H9 (cell line): ENCODE data around the gene SKIDA1. TPM values are rescaled to one million over a fixed set of nuclear protein-coding genes. Genes with fewer than 3 reads are reported as not detected.
A peak's percentile ranks its signal among the peaks of the same experiment; 100 is the strongest.
"Not testable (repeated sequence)": the region's sequence is repeated elsewhere in the genome, so short reads cannot be mapped to it uniquely, and the experiment has no call there.

Experiments
- DNase-seq: peaks from one replicate; pipeline ENCODE4 v3.0.0-alpha.2; 2017
- H2AFZ ChIP-seq: one replicate; pipeline ENCODE4 v1.6.1; 2013; ENCODE audit warnings: mild to moderate bottlenecking, low read length, control low read depth, moderate library complexity
- H2AK5ac ChIP-seq: 2 replicates; pipeline ENCODE4 v1.6.1; 2013; ENCODE audit warnings: low read length, control low read depth, mixed read lengths; ENCODE audit not compliant: insufficient read length
- H2BK120ac ChIP-seq: one replicate; pipeline ENCODE4 v1.6.1; 2013; ENCODE audit warnings: low read depth, mild to moderate bottlenecking, low read length, control low read depth, inconsistent platforms; ENCODE audit not compliant: poor library complexity, severe bottlenecking
- H2BK12ac ChIP-seq: 2 replicates; pipeline ENCODE4 v1.6.1; 2013; ENCODE audit warnings: low read length, control low read depth, mixed read lengths, low read depth; ENCODE audit not compliant: insufficient read length
- H2BK15ac ChIP-seq: 2 replicates; pipeline ENCODE4 v1.6.1; 2013; ENCODE audit warnings: low read depth, low read length, control low read depth
- H2BK20ac ChIP-seq: one replicate; pipeline ENCODE4 v1.6.1; 2013; ENCODE audit warnings: low read depth, mild to moderate bottlenecking, low read length, control low read depth, inconsistent platforms; ENCODE audit not compliant: poor library complexity, severe bottlenecking
- H2BK5ac ChIP-seq: 2 replicates; pipeline ENCODE4 v1.6.1; 2013; ENCODE audit warnings: low read length, control low read depth, mixed read lengths; ENCODE audit not compliant: insufficient read length
- H3K14ac ChIP-seq: 2 replicates; pipeline ENCODE4 v1.6.1; 2013; ENCODE audit warnings: low read length, control low read depth; ENCODE audit not compliant: insufficient read depth
- H3K18ac ChIP-seq: 2 replicates; pipeline ENCODE4 v1.6.1; 2013; ENCODE audit warnings: low read depth, mild to moderate bottlenecking, mixed read lengths, low read length, control low read depth; ENCODE audit not compliant: insufficient read length
- H3K23ac ChIP-seq: 2 replicates; pipeline ENCODE4 v1.6.1; 2013; ENCODE audit warnings: low read length, control low read depth, mixed read lengths, low read depth; ENCODE audit not compliant: insufficient read length
- H3K23me2 ChIP-seq: 2 replicates; pipeline ENCODE4 v1.6.1; 2013; ENCODE audit warnings: low read depth, mild to moderate bottlenecking, mixed read lengths, low read length, control low read depth; ENCODE audit not compliant: insufficient read length, poor library complexity, severe bottlenecking
- H3K27ac ChIP-seq: 2 replicates; pipeline ENCODE4 v1.5.1; 2013; ENCODE audit warnings: low read length, control low read depth, mixed read lengths, low read depth; ENCODE audit not compliant: insufficient read length
- H3K27me3 ChIP-seq: 2 replicates; pipeline ENCODE4 v1.6.1; 2013; ENCODE audit warnings: low read length, control low read depth, inconsistent platforms; ENCODE audit not compliant: insufficient read depth
- H3K4ac ChIP-seq: 2 replicates; pipeline ENCODE4 v1.6.1; 2013; ENCODE audit warnings: low read depth, mild to moderate bottlenecking, control low read depth, inconsistent platforms, low read length, moderate library complexity
- H3K4me1 ChIP-seq: 2 replicates; pipeline ENCODE4 v1.6.1; 2013; ENCODE audit warnings: low read length, control low read depth, inconsistent platforms; ENCODE audit not compliant: insufficient read depth
- H3K4me2 ChIP-seq: 2 replicates; pipeline ENCODE4 v1.6.1; 2013; ENCODE audit warnings: low read length, control low read depth, mixed read lengths; ENCODE audit not compliant: insufficient read length, insufficient read depth
- H3K56ac ChIP-seq: 2 replicates; pipeline ENCODE4 v1.6.1; 2013; ENCODE audit warnings: low read depth, mild to moderate bottlenecking, mixed read lengths, low read length, control low read depth; ENCODE audit not compliant: insufficient read length
- H3K79me1 ChIP-seq: 2 replicates; pipeline ENCODE4 v1.6.1; 2013; ENCODE audit warnings: low read depth, mild to moderate bottlenecking, moderate library complexity, low read length, control low read depth, inconsistent platforms; ENCODE audit not compliant: insufficient read depth, poor library complexity, severe bottlenecking
- H3K79me2 ChIP-seq: 2 replicates; pipeline ENCODE4 v1.6.1; 2013; ENCODE audit warnings: low read length, control low read depth, inconsistent platforms; ENCODE audit not compliant: insufficient read depth
- H3K9ac ChIP-seq: 2 replicates; pipeline ENCODE4 v1.6.1; 2013; ENCODE audit warnings: low read length, control low read depth, mixed read lengths; ENCODE audit not compliant: insufficient read length; ENCODE audit errors: extremely low read depth
- H3K9me3 ChIP-seq: one replicate; pipeline ENCODE4 v1.6.1; 2013; ENCODE audit warnings: low read depth, low read length, inconsistent platforms; ENCODE audit not compliant: control insufficient read depth
- H3T11ph ChIP-seq: one replicate; pipeline ENCODE4 v1.6.1; 2013; ENCODE audit warnings: mild to moderate bottlenecking, low read length, control low read depth, inconsistent platforms
- H4K20me1 ChIP-seq: one replicate; pipeline ENCODE4 v1.6.1; 2013; ENCODE audit not compliant: control insufficient read depth, insufficient read length, insufficient read depth
- H4K5ac ChIP-seq: 2 replicates; pipeline ENCODE4 v1.6.1; 2013; ENCODE audit warnings: low read depth, mild to moderate bottlenecking, mixed read lengths, low read length, control low read depth; ENCODE audit not compliant: insufficient read length
- H4K8ac ChIP-seq: replicated peaks from 2 replicates; pipeline ENCODE4 v1.6.1; 2013; ENCODE audit warnings: low read length, control low read depth, mixed read lengths, low read depth; ENCODE audit not compliant: insufficient read length
- H4K91ac ChIP-seq: 2 replicates; pipeline ENCODE4 v1.6.1; 2013; ENCODE audit warnings: low read depth, mild to moderate bottlenecking, moderate library complexity, mixed read lengths, low read length, control low read depth; ENCODE audit not compliant: insufficient read length
- H3K27ac Mint-ChIP-seq, 3 experiments: 2 replicates in 2 of 3; 3 replicates in 1 of 3; pipeline ENCODE4 v1.8.0; 2020 to 2021; ENCODE audit warnings: mixed read lengths in 3 of 3, mild to moderate bottlenecking in 1 of 3, moderate library complexity in 1 of 3
- H3K27me3 Mint-ChIP-seq: 2 replicates; pipeline ENCODE4 v1.8.0; 2021; ENCODE audit warnings: low read depth, mild to moderate bottlenecking, moderate library complexity, mixed read lengths
- H3K36me3 Mint-ChIP-seq, 3 experiments: 2 replicates in 2 of 3; 3 replicates in 1 of 3; pipeline ENCODE4 v1.8.0; 2020 to 2021; ENCODE audit warnings: low read depth in 3 of 3, mixed read lengths in 3 of 3; ENCODE audit not compliant: insufficient read depth in 1 of 3
- H3K4me1 Mint-ChIP-seq, 2 experiments: 2 replicates each; pipeline ENCODE4 v1.8.0; 2020; ENCODE audit warnings: mixed read lengths in 2 of 2
- H3K4me3 Mint-ChIP-seq, 2 experiments: 2 replicates in 1 of 2; 3 replicates in 1 of 2; pipeline ENCODE4 v1.8.0; 2020 to 2021; ENCODE audit warnings: mild to moderate bottlenecking in 2 of 2, mixed read lengths in 2 of 2, moderate library complexity in 1 of 2
- H3K9me3 Mint-ChIP-seq, 2 experiments: 2 replicates in 1 of 2; 3 replicates in 1 of 2; pipeline ENCODE4 v1.8.0; 2020; ENCODE audit warnings: mild to moderate bottlenecking in 2 of 2, mixed read lengths in 2 of 2, moderate library complexity in 1 of 2
- WGBS: extraction: QIAGEN DNeasy Blood & Tissue Kit; methylation state at CpG from one replicate; pipeline ENCODE4 v1.1.7; 2013; ENCODE audit warnings: missing lambda C conversion rate, low lambda C conversion rate, mixed read lengths; ENCODE audit not compliant: insufficient read length; ENCODE audit errors: extremely low coverage; 5-methylcytosine and 5-hydroxymethylcytosine counted together
- total RNA-seq: library from RNA; stranded (reverse); gene quantifications from 2 replicates; pipeline ENCODE4 v1.2.1, GENCODE V29; 2021
- TF ChIP-seq, protein P1 (sequence below): fragments of 200-600 bp; sonication (generic); conservative IDR thresholded peaks from 3 replicates; pipeline ENCODE4 v1.8.0; 2021; ENCODE audit warnings: antibody characterized with exemption, mild to moderate bottlenecking

Gene SKIDA1
- total RNA-seq, 1 experiment from 2014 or later: 5.9 TPM

DNA sequence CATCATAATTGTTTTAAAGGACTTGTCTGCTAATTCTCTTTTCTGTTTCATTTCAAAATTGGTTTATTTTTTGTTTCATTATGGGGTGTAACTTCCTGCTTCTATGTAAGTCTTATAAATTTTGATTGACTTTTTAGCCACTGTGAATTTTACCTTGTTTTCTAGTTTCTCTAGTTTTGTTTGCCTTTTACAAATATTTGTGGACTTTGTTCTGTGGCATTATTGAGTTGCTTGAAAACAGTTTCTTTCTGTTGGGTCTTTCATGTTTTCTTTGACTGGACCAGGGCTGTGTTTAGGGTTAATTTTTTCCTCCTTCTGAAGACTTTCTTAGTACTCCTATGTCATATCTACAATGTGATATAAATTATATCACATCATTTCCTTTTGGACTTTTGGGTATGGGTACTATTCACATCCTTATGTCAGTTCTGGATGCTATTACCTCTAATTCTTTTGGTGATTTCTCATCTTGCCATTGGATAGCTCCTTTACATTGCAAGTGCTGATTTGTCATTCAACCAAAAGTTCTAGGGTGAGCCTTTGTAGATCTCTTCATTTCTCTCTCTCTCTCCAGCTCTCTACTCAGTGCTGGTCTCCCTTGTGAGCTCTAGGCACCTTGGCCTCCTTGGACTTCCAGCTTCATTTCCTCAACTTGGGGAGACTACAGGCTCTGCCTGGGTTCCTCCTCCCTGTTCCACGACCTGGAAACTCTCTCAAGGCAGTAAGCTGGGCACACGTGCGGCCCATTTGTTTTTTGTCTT, 45.5 kb upstream of the SKIDA1 start:
- no peak overlapping the region for H3K4ac ChIP-seq
- H4K20me1 ChIP-seq: no peaks in the 10 kb centered on the region
- H3K79me2 ChIP-seq: peaks cover 7% of the 10 kb centered on the region; the same call in 1 of the 2 replicates
- peaks cover 5 to 27% (median 22%) of the 10 kb centered on the region in 3 experiments; a peak in 6 of 7 replicates for H3K36me3 Mint-ChIP-seq
- no peaks in the 10 kb centered on the region for H3K79me1 ChIP-seq
- H2BK12ac ChIP-seq: no peak overlapping the region
- no peaks in the 10 kb centered on the region for H3K27me3 ChIP-seq
- no peak overlapping the region for H2AK5ac ChIP-seq
- H3K9me3 Mint-ChIP-seq: no peaks in the 10 kb centered on the region
- no peak overlapping the region for H4K5ac ChIP-seq
- no peak overlapping the region for H4K91ac ChIP-seq
- H3K9me3 ChIP-seq: no peaks in the 10 kb centered on the region
- no peak overlapping the region for H3T11ph ChIP-seq
- H3K9ac ChIP-seq: no peak overlapping the region
- H3K56ac ChIP-seq: no peak overlapping the region
- H3K27ac ChIP-seq: no peak overlapping the region
- H2BK120ac ChIP-seq: no peak overlapping the region
- no peak overlapping the region for H2AFZ ChIP-seq
- H3K18ac ChIP-seq: no peak overlapping the region
- H2BK5ac ChIP-seq: no peak overlapping the region
- H3K4me1 ChIP-seq: peaks cover 3% of the 10 kb centered on the region; the same call in 1 of the 2 replicates
- H3K14ac ChIP-seq: no peak overlapping the region
- peaks cover 27 to 45% of the 10 kb centered on the region in 2 experiments for H3K4me1 Mint-ChIP-seq
- TF ChIP-seq, protein P1, sequence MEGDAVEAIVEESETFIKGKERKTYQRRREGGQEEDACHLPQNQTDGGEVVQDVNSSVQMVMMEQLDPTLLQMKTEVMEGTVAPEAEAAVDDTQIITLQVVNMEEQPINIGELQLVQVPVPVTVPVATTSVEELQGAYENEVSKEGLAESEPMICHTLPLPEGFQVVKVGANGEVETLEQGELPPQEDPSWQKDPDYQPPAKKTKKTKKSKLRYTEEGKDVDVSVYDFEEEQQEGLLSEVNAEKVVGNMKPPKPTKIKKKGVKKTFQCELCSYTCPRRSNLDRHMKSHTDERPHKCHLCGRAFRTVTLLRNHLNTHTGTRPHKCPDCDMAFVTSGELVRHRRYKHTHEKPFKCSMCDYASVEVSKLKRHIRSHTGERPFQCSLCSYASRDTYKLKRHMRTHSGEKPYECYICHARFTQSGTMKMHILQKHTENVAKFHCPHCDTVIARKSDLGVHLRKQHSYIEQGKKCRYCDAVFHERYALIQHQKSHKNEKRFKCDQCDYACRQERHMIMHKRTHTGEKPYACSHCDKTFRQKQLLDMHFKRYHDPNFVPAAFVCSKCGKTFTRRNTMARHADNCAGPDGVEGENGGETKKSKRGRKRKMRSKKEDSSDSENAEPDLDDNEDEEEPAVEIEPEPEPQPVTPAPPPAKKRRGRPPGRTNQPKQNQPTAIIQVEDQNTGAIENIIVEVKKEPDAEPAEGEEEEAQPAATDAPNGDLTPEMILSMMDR: no peak
- no peak overlapping the region for H4K8ac ChIP-seq
- H3K23me2 ChIP-seq: no peaks in the 10 kb centered on the region
- H3K27ac Mint-ChIP-seq: peak overlapping the region; percentile 76 to 93 (median 92); a peak in 6 of 7 replicates
- H3K27me3 Mint-ChIP-seq: no peaks in the 10 kb centered on the region; the same call in 1 of the 2 replicates
- H2BK20ac ChIP-seq: no peak overlapping the region
- DNase-seq: no peak
- H3K4me2 ChIP-seq: no peak overlapping the region
- no peak overlapping the region for H3K23ac ChIP-seq
- H2BK15ac ChIP-seq: no peak overlapping the region
- H3K4me3 Mint-ChIP-seq: no peak overlapping the region
- no CpG with 5 or more reads among the region's 3 CpGs for WGBS

DNA sequence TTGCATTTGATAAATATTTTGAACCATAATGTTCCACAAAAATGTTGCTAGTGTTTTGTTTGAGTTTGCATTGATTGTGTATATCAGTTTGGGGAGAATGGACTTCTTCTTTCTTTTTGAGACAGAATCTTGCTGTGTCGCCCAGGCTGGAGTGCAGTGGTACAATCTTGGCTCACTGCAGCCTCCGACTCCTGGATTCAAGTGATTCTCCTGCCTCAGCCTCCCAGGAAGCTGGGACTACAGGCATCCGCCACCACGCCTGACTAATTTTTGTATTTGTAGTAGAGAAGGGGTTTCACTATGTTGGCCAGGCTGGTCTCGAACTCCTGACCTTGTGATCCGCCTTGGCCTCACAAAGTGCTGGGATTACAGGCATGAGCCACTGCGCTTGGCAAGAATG, 33.5 kb upstream of the SKIDA1 start:
- no CpG with 5 or more reads among the region's 7 CpGs for WGBS
- not testable (repeated sequence) for H2BK5ac ChIP-seq, H3K4me1 ChIP-seq, H3K79me1 ChIP-seq, H3T11ph ChIP-seq, H3K4me3 Mint-ChIP-seq, H4K91ac ChIP-seq, H3K18ac ChIP-seq, H3K4ac ChIP-seq, H2BK12ac ChIP-seq, H2BK15ac ChIP-seq, H3K27me3 Mint-ChIP-seq, H3K27ac ChIP-seq, H3K56ac ChIP-seq, H3K9ac ChIP-seq, H3K27me3 ChIP-seq, H3K14ac ChIP-seq, H2AFZ ChIP-seq, H2BK20ac ChIP-seq, H3K23me2 ChIP-seq, H3K9me3 Mint-ChIP-seq, H4K20me1 ChIP-seq, H2BK120ac ChIP-seq, H3K27ac Mint-ChIP-seq, H4K8ac ChIP-seq, H3K9me3 ChIP-seq, DNase-seq, H2AK5ac ChIP-seq, H4K5ac ChIP-seq, H3K23ac ChIP-seq, H3K4me2 ChIP-seq
- peaks cover 13% of the 10 kb centered on the region; the same call in 1 of the 2 replicates for H3K79me2 ChIP-seq
- peaks cover 37 to 69% (median 59%) of the 10 kb centered on the region in 3 experiments for H3K36me3 Mint-ChIP-seq
- H3K4me1 Mint-ChIP-seq: peaks cover 13 to 27% of the 10 kb centered on the region in 2 experiments
